Measurements from ENCODE around the gene GTSE1. TPM values are rescaled to one million over a fixed set of nuclear protein-coding genes. Genes with fewer than 3 reads are reported as not detected.

Gene GTSE1
- total RNA-seq, 1 experiment from 2014 or later, result 33.2 TPM

DNA sequence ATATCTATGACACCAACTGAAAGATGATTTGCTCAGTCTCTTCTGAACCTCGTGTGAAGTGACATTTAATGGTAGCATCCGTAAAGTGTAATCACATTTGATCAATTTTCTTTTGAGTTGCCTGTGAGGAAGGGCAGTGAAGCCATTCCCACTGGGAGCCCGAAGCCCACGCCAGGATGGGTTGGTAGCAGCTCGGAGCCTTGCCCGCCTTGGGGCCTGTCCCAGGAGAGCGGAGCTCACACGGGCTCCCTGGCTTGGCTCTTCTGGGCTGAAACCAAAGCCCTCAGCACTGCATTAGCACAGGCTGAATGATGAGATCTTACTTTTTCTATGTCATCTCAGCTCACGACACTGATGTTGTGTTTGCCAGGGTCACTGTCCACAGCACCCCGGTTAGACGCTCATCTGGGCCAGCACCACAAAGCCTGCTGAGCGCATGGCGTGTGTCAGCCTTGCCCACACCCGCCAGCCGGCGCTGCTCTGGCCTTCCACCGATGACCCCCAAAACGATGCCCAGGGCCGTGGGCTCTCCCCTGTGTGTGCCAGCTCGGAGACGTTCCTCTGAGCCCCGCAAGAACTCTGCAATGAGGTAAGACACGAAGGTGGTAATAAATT, 29.5 kb downstream of the GTSE1 start:
- DNase-seq (ENCODE audit: low read depth), result no peak

DNA sequence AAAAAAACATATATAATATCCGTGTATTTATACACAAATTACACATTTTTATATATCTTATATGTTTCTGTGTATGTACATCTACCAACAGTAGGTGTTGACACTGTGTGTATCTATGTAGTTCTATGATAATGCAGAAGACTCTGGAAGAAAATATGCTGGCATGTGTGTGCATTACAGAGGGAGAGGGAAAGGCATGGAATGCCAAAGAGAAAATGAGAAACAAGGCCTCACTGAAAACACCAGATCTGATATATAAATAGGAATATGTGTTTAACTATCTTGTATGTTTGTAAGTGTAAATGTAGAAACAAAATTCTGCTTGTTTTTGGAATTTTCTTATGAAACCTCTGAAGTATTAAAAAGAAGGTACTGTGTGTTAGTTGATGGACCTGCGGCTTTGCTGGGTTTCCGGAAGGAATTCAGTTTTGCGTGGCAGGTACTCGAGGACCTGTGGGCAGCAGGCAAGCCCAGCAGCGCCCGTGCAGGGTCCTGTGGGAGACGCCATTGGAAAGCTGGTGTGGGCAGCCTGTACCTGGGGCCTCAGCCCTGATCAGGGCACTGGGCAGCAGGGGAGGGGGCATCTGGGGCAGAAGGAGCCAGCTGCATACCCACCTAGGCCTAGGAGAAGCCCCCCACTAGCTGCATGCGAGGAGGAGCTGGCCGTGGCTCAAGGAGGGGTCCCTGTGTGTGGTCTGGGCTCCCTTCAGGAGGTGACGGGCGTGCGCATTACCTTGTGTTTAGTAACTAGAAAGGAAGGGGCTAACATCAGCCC, 31.2 kb downstream of the GTSE1 start:
- no peak for DNase-seq (ENCODE audit: low read depth)

- DNase-seq (ENCODE audit: low read depth), result no peak
Observed at GRCh38 chr22:46328797-46329196, 32.1 kb downstream of the GTSE1 start.

GRCh38 chr22:46329616-46330015, 32.9 kb downstream of the GTSE1 start:
- no peak for DNase-seq (ENCODE audit: low read depth)

GRCh38 chr22:46330426-46330825, 33.8 kb downstream of the GTSE1 start:
- DNase-seq (ENCODE audit: low read depth), result no peak

DNA sequence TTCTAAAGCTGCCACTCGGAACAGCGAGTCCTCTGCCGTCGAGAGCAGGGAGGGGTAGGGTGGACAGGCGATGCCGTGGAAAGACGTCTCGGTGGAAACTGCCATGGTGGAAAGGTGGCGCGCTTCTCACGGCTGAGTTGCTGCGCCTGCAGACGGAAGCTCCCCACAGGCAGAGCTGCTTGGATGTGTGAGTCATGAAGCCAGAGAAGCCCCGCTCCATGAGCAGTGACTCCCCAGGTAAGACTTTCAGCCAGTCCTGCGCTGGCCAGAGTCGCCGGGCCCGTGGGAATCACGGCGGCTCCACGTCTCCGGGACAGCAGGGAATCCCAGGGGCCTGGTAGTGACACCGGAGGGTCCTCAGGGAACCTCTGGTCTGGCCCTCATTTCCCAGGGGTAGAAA, 34.8 kb downstream of the GTSE1 start:
- no peak for DNase-seq (ENCODE audit: low read depth)

DNA sequence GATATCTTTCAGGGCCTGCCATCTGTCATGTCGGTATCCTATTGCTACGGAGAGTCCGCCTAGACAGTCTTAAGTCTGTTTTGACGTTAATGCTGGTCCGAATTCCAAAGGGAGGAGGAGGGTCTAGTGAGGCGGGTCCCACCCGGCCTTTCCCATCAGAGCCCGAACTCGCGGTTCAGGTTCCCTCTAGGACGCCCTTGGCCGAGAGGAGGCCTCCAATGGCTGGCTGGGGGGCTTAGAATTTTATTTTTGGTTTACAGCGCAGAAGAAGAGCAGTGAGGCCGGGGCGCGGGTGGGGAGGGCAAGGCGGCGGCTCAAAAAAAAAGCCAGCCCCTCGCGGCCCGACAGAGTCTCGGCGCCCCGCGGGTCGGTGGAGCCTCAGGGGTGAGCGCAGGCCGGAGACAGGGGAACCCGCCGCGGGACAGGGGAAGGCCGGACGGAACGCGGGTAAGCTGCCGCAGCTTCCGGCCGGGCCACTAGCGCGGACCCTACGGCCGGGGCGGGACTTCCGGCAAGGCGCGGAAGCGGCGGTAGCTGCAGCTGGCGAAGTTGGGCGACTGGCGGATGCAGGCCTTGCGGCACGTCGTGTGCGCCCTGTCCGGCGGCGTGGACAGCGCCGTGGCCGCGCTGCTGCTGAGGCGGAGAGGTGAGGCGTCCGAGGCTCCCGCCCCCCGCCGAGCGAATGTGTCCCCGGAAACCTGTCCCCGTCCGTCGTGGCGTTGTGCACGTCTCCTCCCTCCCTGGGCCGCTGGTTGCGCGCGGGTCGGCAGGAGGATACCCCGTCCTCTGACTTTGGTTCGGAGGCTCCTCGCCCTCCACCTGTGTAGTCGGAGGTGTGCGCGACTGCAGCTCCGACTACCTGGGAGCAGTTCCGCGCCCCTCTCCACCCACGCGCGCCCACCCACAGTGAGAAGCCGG, 38.8 kb downstream of the GTSE1 start, which contains the start of gene TRMU:
TSS of gene TRMU (plus strand) at position 514 of the 918 bp plus-strand sequence. CDS start at position 565, 51 bp downstream.
- peak; percentile 84 for DNase-seq (ENCODE audit: low read depth)

DNA sequence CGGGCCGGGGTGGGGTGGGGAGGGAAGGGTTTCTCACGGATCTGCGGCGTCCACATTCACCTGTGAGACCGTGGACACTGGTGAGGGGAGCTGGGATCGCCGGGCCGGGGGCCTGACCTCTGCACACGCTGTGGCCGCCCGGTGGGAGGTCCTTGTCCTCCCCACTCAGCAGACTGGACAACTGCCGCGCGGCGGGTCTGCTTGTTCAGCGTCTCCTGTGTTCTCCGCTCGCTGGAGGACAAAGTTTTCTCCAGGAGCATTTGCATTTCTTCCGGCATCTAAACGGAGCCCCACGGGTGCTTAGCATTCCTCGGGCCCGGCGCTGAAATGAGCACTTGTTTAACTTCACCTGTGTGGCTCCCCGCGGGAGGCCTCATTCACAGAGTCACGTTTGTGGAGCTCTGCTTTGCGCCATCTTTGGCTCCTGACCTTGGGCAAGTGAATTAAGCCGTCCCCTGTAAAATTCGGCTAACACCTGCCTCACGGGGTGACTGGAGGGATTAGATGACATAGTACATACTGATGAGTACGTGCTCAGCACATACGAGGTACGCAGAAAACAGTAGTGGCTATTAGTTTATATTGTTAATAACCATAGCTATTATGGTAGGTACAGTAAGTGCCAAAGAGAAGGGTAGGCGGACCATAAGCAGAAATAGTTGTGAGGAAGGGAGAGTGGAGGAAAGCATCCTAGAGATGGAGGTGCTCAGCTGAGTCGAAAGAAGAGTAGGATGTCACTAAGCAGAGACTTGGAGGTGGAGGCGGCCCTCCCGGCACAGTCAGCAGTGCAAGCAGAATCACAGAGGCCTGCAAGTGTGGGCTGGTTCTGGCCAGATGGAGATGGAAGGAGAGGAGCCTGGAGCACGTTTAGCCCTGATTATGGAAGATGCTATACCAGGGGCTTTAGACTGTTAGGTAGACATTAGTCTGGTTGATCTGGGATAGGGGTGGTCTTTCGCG, 39.7 kb downstream of the GTSE1 start:
- no peak for DNase-seq (ENCODE audit: low read depth)

GRCh38 chr22:46337870-46338269, 41.2 kb downstream of the GTSE1 start:
- no peak for DNase-seq (ENCODE audit: low read depth)

- DNase-seq (ENCODE audit: low read depth), result no peak
Observed at GRCh38 chr22:46338636-46339035, 42.0 kb downstream of the GTSE1 start.

GRCh38 chr22:46339956-46340355, 43.3 kb downstream of the GTSE1 start:
- no peak for DNase-seq (ENCODE audit: low read depth)

DNA sequence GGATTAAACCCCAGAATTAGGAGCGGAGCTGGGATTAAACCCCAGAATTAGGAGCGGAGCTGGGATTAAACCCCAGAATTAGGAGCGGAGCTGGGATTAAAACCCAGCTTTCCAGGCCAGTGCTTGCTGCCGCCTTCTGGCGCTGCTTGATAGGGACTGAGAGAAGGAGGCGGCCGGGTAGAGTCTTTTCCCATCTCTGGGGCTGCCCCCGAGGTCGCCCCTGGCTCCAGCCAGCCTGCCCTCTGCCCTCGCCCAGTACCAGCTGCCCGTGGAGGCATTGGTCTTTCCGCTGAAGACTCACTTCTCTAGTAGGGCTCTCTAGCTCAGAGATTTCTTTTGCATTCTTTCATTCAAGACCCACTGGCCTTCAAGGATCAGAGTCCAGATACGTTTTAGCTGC, 44.0 kb downstream of the GTSE1 start:
- no peak for DNase-seq (ENCODE audit: low read depth)

DNA sequence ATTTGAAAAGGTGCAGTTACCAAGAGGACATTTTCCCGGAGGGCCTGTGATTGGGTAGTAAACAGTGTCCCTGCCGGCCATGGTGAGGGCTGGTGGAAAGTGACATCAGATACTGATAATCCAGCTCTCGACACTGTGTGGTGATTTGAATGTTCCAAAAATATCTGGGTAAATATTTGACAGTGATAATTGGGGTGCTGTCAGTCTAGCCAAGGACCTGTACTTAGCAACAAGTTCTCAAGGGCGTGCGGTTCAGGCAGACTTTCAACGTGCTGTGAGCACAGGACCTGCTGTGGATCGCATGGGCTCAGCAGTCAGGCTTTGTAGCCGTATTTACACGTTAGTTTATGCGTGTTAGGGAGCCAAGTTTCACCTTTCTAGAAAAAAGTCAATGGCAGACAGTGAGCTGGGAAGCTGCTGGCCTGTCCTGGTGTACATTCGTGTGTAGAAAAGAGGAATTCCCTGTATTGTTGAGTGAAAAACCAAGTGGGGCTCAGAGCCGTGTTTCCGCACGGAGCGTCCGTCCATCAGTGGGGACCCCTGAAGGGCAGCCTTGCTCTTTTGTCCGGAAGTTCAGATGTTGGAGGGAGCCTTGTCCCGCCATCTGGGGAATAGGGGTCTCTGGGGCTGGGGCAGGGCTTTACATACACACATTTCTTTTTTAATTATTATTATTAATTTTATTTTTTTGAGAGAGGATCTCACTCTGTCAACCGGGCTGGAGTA, 50.2 kb downstream of the GTSE1 start:
- DNase-seq (ENCODE audit: low read depth), result no peak

GRCh38 chr22:46347646-46348045, 51.0 kb downstream of the GTSE1 start:
- DNase-seq (ENCODE audit: low read depth), result no peak

- no peak for DNase-seq (ENCODE audit: low read depth)
Observed at GRCh38 chr22:46348099-46348695, 51.5 kb downstream of the GTSE1 start.

DNA sequence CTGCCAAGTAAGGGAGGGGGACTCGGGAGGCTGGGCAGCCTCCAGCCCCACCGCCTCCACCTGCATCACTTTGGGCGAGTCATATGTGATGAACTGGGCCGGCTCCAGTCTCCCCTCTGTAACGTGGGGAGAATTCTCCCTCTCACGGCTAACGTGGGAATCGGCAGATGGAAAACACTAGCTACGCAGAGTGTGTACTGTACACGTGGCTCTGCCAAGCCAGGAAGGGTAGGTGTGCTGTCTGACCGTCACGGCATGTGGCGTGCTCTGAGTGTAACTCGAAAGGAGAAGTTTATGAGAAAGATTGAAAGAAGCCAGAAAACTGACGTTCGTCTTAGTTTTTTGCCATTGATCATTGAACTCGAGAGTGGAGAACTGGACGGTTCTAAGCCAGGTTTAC, 52.6 kb downstream of the GTSE1 start:
- DNase-seq (ENCODE audit: low read depth), result no peak

- DNase-seq (ENCODE audit: low read depth), result no peak
Observed at GRCh38 chr22:46349681-46350080, 53.0 kb downstream of the GTSE1 start.

DNA sequence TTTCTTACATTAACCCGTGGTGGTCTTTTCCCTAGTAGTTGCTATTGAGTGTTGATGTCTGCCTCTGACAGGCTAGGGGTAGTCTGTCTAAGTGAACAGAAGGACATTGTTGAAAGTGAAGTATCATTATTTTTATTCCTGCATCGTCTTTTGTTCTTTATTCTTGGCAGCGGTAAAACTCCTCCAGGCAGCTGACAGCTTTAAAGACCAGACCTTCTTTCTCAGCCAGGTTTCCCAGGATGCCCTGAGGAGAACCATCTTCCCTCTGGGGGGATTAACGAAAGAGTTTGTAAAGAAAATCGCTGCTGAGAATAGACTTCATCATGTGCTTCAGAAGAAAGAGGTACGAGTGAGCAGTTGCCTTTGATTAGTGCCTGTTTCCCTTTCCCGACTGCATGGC, 53.5 kb downstream of the GTSE1 start:
- no peak for DNase-seq (ENCODE audit: low read depth)

DNA sequence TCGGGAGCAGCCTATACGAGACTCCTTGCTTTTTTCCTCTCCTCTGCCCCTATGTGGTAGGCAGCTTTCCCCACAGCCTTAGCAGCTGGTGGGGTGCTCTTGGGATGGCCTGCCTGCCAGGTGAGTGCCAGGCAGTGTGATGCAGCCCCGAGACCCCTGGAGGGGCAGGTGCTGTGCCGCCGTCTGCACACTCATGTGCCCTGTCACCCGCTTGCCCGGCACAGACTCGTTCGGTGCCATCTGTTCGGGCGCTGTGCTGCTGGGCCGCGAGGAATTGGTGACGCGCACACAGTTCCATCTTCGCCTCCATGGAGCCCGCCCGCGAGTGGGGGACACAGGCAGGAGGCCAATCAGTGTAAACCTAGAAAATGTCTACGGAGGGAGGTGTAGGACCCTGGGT, 54.0 kb downstream of the GTSE1 start:
- no peak for DNase-seq (ENCODE audit: low read depth)
